Nucleus accumbens (tissue), 56 donors: ENCODE results near the gene MRPS14.
A peak's percentile ranks its signal among the peaks of the same experiment; 100 is the strongest.

Experiments used
- DNase-seq, 56 donors: peaks; one replicate each; lab custom pipeline; 2025; lab: John Stamatoyannopoulos, UW

The MRPS14 gene

GRCh38 chr1:174989536-174990220 is 33.5 kb downstream of the MRPS14 start:
- DNase-seq = peak in 1 of 56 donors; percentile 5

GRCh38 chr1:174988986-174989385 is 34.2 kb downstream of the MRPS14 start:
- DNase-seq = no peak

GRCh38 chr1:174988539-174988938 is 34.7 kb downstream of the MRPS14 start:
- no peak for DNase-seq

- no peak for DNase-seq
Measured at GRCh38 chr1:174984952-174985351, 38.3 kb downstream of the MRPS14 start.

GRCh38 chr1:174982971-174983689 is 40.1 kb downstream of the MRPS14 start:
- peak in 2 of 56 donors; percentile 27 to 32 for DNase-seq

GRCh38 chr1:174976436-174977108 is 46.7 kb downstream of the MRPS14 start:
- peak in 3 of 56 donors; percentile 7 to 36 (median 20) for DNase-seq

- no peak for DNase-seq
Measured at GRCh38 chr1:174975764-174976163, 47.5 kb downstream of the MRPS14 start.

- peak in 1 of 56 donors; percentile 5 for DNase-seq
Measured at GRCh38 chr1:174974711-174975119, 48.5 kb downstream of the MRPS14 start.

GRCh38 chr1:174971902-174972301 is 51.3 kb downstream of the MRPS14 start:
- no peak for DNase-seq

- no peak for DNase-seq
Measured at GRCh38 chr1:174971466-174971865, 51.8 kb downstream of the MRPS14 start.

- DNase-seq = no peak
Measured at GRCh38 chr1:174969977-174970376, 53.2 kb downstream of the MRPS14 start.

GRCh38 chr1:174968750-174969244 is 54.4 kb downstream of the MRPS14 start:
- DNase-seq = no peak

GRCh38 chr1:174967845-174968705 is 55.1 kb downstream of the MRPS14 start:
- no peak for DNase-seq

- DNase-seq = no peak
Measured at GRCh38 chr1:174966008-174966572, 57.1 kb downstream of the MRPS14 start.

- peak in 24 of 56 donors; percentile 3 to 51 (median 22) for DNase-seq
Measured at GRCh38 chr1:174965362-174966007, 57.7 kb downstream of the MRPS14 start.

- DNase-seq = no peak
Measured at GRCh38 chr1:174964972-174965361, 58.3 kb downstream of the MRPS14 start.

- DNase-seq = no peak
Measured at GRCh38 chr1:174964261-174964971, 58.8 kb downstream of the MRPS14 start.

- no peak for DNase-seq
Measured at GRCh38 chr1:174963529-174964125, 59.6 kb downstream of the MRPS14 start.
